Osteoblast (primary cell): ENCODE results near the gene OR56B4. TPM values are rescaled to one million over a fixed set of nuclear protein-coding genes. Genes with fewer than 3 reads are reported as not detected.

Source experiments
- DNase-seq: peaks from one replicate; pipeline ENCODE4 v3.0.0; 2011; ENCODE audit warnings: low spot score, mixed read lengths; ENCODE audit not compliant: insufficient read length; ENCODE audit errors: missing footprints
- H2AFZ ChIP-seq: 2 replicates; pipeline ENCODE4 v1.6.0; 2011; ENCODE audit warnings: mild to moderate bottlenecking, low read length
- H3K27ac ChIP-seq: 2 replicates; pipeline ENCODE4 v1.5.1; 2011; ENCODE audit warnings: mild to moderate bottlenecking, low read depth, low read length, moderate library complexity
- H3K27me3 ChIP-seq: 2 replicates; pipeline ENCODE4 v1.6.0; 2012; ENCODE audit warnings: mild to moderate bottlenecking, control low read depth, inconsistent platforms, low read length, moderate library complexity; ENCODE audit not compliant: insufficient read depth
- H3K36me3 ChIP-seq: 2 replicates; pipeline ENCODE4 v1.5.1; 2011; ENCODE audit warnings: mild to moderate bottlenecking, low read length, control low read depth, moderate library complexity; ENCODE audit not compliant: insufficient read depth
- H3K4me1 ChIP-seq: 2 replicates; pipeline ENCODE4 v1.5.1; 2011; ENCODE audit warnings: mild to moderate bottlenecking, low read length, control low read depth, moderate library complexity; ENCODE audit not compliant: insufficient read depth
- H3K4me2 ChIP-seq: 2 replicates; pipeline ENCODE4 v1.6.0; 2011; ENCODE audit warnings: mild to moderate bottlenecking, low read length; ENCODE audit not compliant: insufficient read depth
- H3K4me3 ChIP-seq: fragments of 200-600 bp; sonication (generic); 3 replicates; pipeline ENCODE4 v1.5.1; 2012; ENCODE audit warnings: mild to moderate bottlenecking, low read length, inconsistent platforms; ENCODE audit not compliant: insufficient read depth
- H3K79me2 ChIP-seq: 2 replicates; pipeline ENCODE4 v1.6.0; 2012; ENCODE audit warnings: mild to moderate bottlenecking, low read length, control low read depth, inconsistent platforms; ENCODE audit not compliant: insufficient read depth
- H3K9me3 ChIP-seq: 2 replicates; pipeline ENCODE4 v1.5.1; 2011; ENCODE audit warnings: low read depth, low read length, control low read depth
- H4K20me1 ChIP-seq: 2 replicates; pipeline ENCODE4 v1.6.0; 2012; ENCODE audit warnings: mild to moderate bottlenecking, low read length, control low read depth; ENCODE audit not compliant: insufficient read depth
- CTCF ChIP-seq: IDR thresholded peaks from 2 replicates; pipeline ENCODE4 v1.5.1; 2011; ENCODE audit warnings: mild to moderate bottlenecking, low read depth, low read length, moderate library complexity; ENCODE audit errors: extremely low read depth
- total RNA-seq: library from RNA; depleted of rRNA; stranded (reverse); fragments of >200 nt; gene quantifications from 2 replicates; pipeline ENCODE4 v1.2.3, GENCODE V29; 2012

Gene OR56B4
- total RNA-seq, 1 donor = not detected

- Histone ChIP-seq H3K9me3 (no peaks in the 10 kb centered on the region), H3K27me3 (no peaks in the 10 kb centered on the region), H3K27ac (no peak overlapping the region), H3K4me2 (no peak overlapping the region), H2AFZ (no peak overlapping the region), H3K36me3 (no peaks in the 10 kb centered on the region), H3K4me1 (no peaks in the 10 kb centered on the region), H3K4me3 (no peak overlapping the region), H3K79me2 (no peaks in the 10 kb centered on the region), H4K20me1 (no peaks in the 10 kb centered on the region)
- no peak for DNase-seq
- no peak for TF ChIP-seq CTCF
These were observed 29.8 kb upstream of the OR56B4 start for GRCh38 chr11:6077723-6078122.

GRCh38 chr11:6079463-6079862 lies 28.0 kb upstream of the OR56B4 start:
- Histone ChIP-seq H3K4me1 (no peaks in the 10 kb centered on the region), H2AFZ (no peak overlapping the region), H3K4me3 (no peak overlapping the region), H3K36me3 (no peaks in the 10 kb centered on the region), H3K4me2 (no peak overlapping the region), H3K27ac (no peak overlapping the region), H4K20me1 (no peaks in the 10 kb centered on the region), H3K9me3 (no peaks in the 10 kb centered on the region), H3K27me3 (no peaks in the 10 kb centered on the region), H3K79me2 (no peaks in the 10 kb centered on the region)
- TF ChIP-seq CTCF = no peak
- no peak for DNase-seq

- no peak overlapping the region for H3K4me3 ChIP-seq
- TF ChIP-seq CTCF = no peak
- no peaks in the 10 kb centered on the region for H3K36me3 ChIP-seq
These were observed 24.4 kb upstream of the OR56B4 start for GRCh38 chr11:6083129-6083528.

GRCh38 chr11:6084587-6084986 lies 22.9 kb upstream of the OR56B4 start:
- no peak overlapping the region for H3K4me2 ChIP-seq
- no peaks in the 10 kb centered on the region for H3K4me1 ChIP-seq
- H3K27me3 ChIP-seq = no peaks in the 10 kb centered on the region
- no peak overlapping the region for H3K27ac ChIP-seq
- H3K79me2 ChIP-seq = no peaks in the 10 kb centered on the region
- no peak for TF ChIP-seq CTCF
- no peak for DNase-seq
- no peaks in the 10 kb centered on the region for H4K20me1 ChIP-seq
- H2AFZ ChIP-seq = no peak overlapping the region
- no peak overlapping the region for H3K4me3 ChIP-seq
- no peaks in the 10 kb centered on the region for H3K36me3 ChIP-seq
- H3K9me3 ChIP-seq = no peaks in the 10 kb centered on the region

More at GRCh38 chr11:6083129-6083528, 24.4 kb upstream of the OR56B4 start:
- Histone ChIP-seq H3K27me3 (no peaks in the 10 kb centered on the region), H3K79me2 (no peaks in the 10 kb centered on the region), H3K4me1 (no peaks in the 10 kb centered on the region), H3K9me3 (no peaks in the 10 kb centered on the region), H4K20me1 (no peaks in the 10 kb centered on the region), H3K4me2 (no peak overlapping the region), H2AFZ (no peak overlapping the region), H3K27ac (no peak overlapping the region)
- DNase-seq = no peak
